Kidney (tissue), 14 donors: ENCODE measurements around the gene PXYLP1. TPM values are rescaled to one million over a fixed set of nuclear protein-coding genes. Genes with fewer than 3 reads are reported as not detected.

Experiments used
- DNase-seq, 5 donors: peaks; one replicate each; pipeline ENCODE4 v3.0.0-alpha.2; 2013 to 2020
- FAIRE-seq: peaks from 2 replicates; lab custom pipeline; 2012; peaks lifted over from hg19 to GRCh38; lab: Jason Lieb, UNC
- H3K27ac ChIP-seq, 2 donors: one replicate each; pipeline ENCODE4 v1.7.0; 2013; ENCODE audit warnings: low read depth in 2 of 2, low read length in 2 of 2, inconsistent platforms in 1 of 2
- H3K27me3 ChIP-seq: one replicate; pipeline ENCODE4 v1.7.1; 2013; ENCODE audit warnings: low read length, inconsistent platforms; ENCODE audit not compliant: control insufficient read depth, insufficient read depth
- H3K36me3 ChIP-seq, 3 donors: one replicate each; pipeline versions ENCODE4 v1.7.0 to v1.7.1; 2013; ENCODE audit warnings: low read length in 3 of 3, control low read depth in 1 of 3, inconsistent platforms in 1 of 3; ENCODE audit not compliant: insufficient read depth in 3 of 3, control insufficient read depth in 2 of 3
- H3K4me1 ChIP-seq, 3 donors: one replicate each; pipeline versions ENCODE4 v1.7.0 to v1.7.1; 2013; ENCODE audit warnings: low read length in 3 of 3, inconsistent platforms in 1 of 3, low read depth in 1 of 3; ENCODE audit not compliant: control insufficient read depth in 2 of 3, insufficient read depth in 2 of 3
- H3K4me3 ChIP-seq, 3 donors: one replicate each; pipeline versions ENCODE4 v1.7.0 to v1.8.1; 2013; ENCODE audit warnings: low read length in 3 of 3, control low read depth in 1 of 3, inconsistent platforms in 1 of 3
- H3K9ac ChIP-seq, 3 donors: one replicate each; pipeline versions ENCODE4 v1.7.0 to v1.7.1; 2013; ENCODE audit warnings: low read length in 3 of 3, control low read depth in 1 of 3, inconsistent platforms in 1 of 3
- H3K9me3 ChIP-seq, 3 donors: one replicate each; pipeline versions ENCODE4 v1.7.0 to v1.7.1; 2013; ENCODE audit warnings: low read length in 3 of 3, control low read depth in 1 of 3, inconsistent platforms in 1 of 3; ENCODE audit not compliant: control insufficient read depth in 2 of 3, insufficient read depth in 1 of 3
- intact Hi-C: fragments of 100-400 bp; cut with DNase I; formaldehyde crosslinking; loops from one replicate; pipeline ENCODE4 v1.11.1; 2022
- polyA plus RNA-seq: library from polyadenylated mRNA; stranded (reverse); fragments of 350-450 nt; fragmentation: Illumina TruSeq; extraction: RNeasy Lipid Tissue Mini Kit (QIAGEN cat#74804); gene quantifications from one replicate; pipeline ENCODE4 v1.2.3, GENCODE V29; 2014; ENCODE audit warnings: low read depth, low replicate concordance; ENCODE audit not compliant: insufficient read depth
- total RNA-seq: library from RNA; stranded (reverse); fragmentation: NEBNext Ultra II Directional; extraction: Animal tissue kit (Norgen Biotek cat#: 25700); gene quantifications from one replicate; pipeline ENCODE4 v1.2.1, GENCODE V29; 2021
- TF ChIP-seq, protein P1 (sequence below): IDR thresholded peaks from 3 replicates; pipeline ENCODE4 v1.5.1; 2012; ENCODE audit warnings: mild to moderate bottlenecking, moderate library complexity, borderline replicate concordance; ENCODE audit not compliant: insufficient read depth; ENCODE audit errors: extremely low read depth
- donor health status: control.
- donor health status: control.
- donor health status: control.
- donor health status: control.
- donor health status: control.
- donor health status: DM: yes; HTN: yes; CAD: no.
- donor health status: Normal renal cell carcinoma (clear cell type).

Gene PXYLP1
- total and polyA plus RNA-seq, 2 donors from 2014 or later: 5.4 to 11.9 TPM

GRCh38 chr3:141303481-141304223 is 72.0 kb downstream of the PXYLP1 start:
- intact Hi-C loops: loop anchor here (10.0 kb wide), 1 partner anchor 151 kb away; no protein-coding TSS in a partner anchor

GRCh38 chr3:141305436-141305835 is 73.8 kb downstream of the PXYLP1 start:
- no peaks in the 10 kb centered on the region for H3K36me3 ChIP-seq
- FAIRE-seq (no peak), DNase-seq (no peak)
- TF ChIP-seq, protein P1, sequence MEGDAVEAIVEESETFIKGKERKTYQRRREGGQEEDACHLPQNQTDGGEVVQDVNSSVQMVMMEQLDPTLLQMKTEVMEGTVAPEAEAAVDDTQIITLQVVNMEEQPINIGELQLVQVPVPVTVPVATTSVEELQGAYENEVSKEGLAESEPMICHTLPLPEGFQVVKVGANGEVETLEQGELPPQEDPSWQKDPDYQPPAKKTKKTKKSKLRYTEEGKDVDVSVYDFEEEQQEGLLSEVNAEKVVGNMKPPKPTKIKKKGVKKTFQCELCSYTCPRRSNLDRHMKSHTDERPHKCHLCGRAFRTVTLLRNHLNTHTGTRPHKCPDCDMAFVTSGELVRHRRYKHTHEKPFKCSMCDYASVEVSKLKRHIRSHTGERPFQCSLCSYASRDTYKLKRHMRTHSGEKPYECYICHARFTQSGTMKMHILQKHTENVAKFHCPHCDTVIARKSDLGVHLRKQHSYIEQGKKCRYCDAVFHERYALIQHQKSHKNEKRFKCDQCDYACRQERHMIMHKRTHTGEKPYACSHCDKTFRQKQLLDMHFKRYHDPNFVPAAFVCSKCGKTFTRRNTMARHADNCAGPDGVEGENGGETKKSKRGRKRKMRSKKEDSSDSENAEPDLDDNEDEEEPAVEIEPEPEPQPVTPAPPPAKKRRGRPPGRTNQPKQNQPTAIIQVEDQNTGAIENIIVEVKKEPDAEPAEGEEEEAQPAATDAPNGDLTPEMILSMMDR: no peak
- H3K4me1 ChIP-seq: peaks cover 0 to 2% (median 0%) of the 10 kb centered on the region in 3 donors
- H3K4me3 ChIP-seq: no peak overlapping the region
- intact Hi-C loops: loop anchor here (10.0 kb wide), 1 partner anchor 149 kb away; no protein-coding TSS in a partner anchor
- no peak overlapping the region for H3K9ac ChIP-seq
- no peaks in the 10 kb centered on the region for H3K9me3 ChIP-seq
- no peaks in the 10 kb centered on the region for H3K27me3 ChIP-seq
- no peak overlapping the region for H3K27ac ChIP-seq

More at GRCh38 chr3:141303481-141304223, 72.0 kb downstream of the PXYLP1 start:
- DNase-seq (peak in 4 of 5 donors; percentile 61 to 90 (median 80)), FAIRE-seq (peak; percentile 57)
- Histone ChIP-seq H3K27me3 (no peaks in the 10 kb centered on the region), H3K27ac (no peak overlapping the region), H3K9ac (no peak overlapping the region), H3K36me3 (no peaks in the 10 kb centered on the region), H3K9me3 (no peaks in the 10 kb centered on the region), H3K4me3 (no peak overlapping the region), H3K4me1 (peaks cover 0 to under 1% (median 0%) of the 10 kb centered on the region in 3 donors)
- TF ChIP-seq, protein P1: peak; percentile 78

GRCh38 chr3:141306276-141306675 is 74.7 kb downstream of the PXYLP1 start:
- DNase-seq: no peak
- Histone ChIP-seq H3K9ac (no peak overlapping the region), H3K27ac (no peak overlapping the region), H3K27me3 (no peaks in the 10 kb centered on the region), H3K4me3 (no peak overlapping the region), H3K36me3 (no peaks in the 10 kb centered on the region), H3K9me3 (no peaks in the 10 kb centered on the region), H3K4me1 (peaks cover 0 to 8% (median 0%) of the 10 kb centered on the region in 3 donors)
- FAIRE-seq: no peak
- intact Hi-C loops: loop anchor here (10.0 kb wide), 1 partner anchor 149 kb away; no protein-coding TSS in a partner anchor
- TF ChIP-seq, protein P1: no peak
